HepG2 (cell line): ENCODE results near the gene R3HDM1. TPM values are rescaled to one million over a fixed set of nuclear protein-coding genes. Genes with fewer than 3 reads are reported as not detected.

Source experiments
- ATAC-seq: fragments of 200-7000 bp; cut with Tn5 transposase; 3 replicates; pipeline ENCODE4 v1.9.1; 2020; ENCODE audit warnings: mild to moderate bottlenecking, moderate library complexity
- BruUV-seq: library from RNA; stranded (reverse); fragments of 400-500 nt; replicated peaks from 2 replicates; lab custom pipeline; 2021; lab: Mats Ljungman, UMichigan
- CTCF ChIA-PET: fragments of 300-600 bp; formaldehyde crosslinking; extraction: SDS; loops from one replicate; lab custom pipeline; 2021; ENCODE audit warnings: low total read pairs, inconsistent platforms, low intra/inter-chr PET ratio; lab: Yijun Ruan, JAX
- POLR2A ChIA-PET: fragments of 350-600 bp; sonication (Branson Sonifier 250); formaldehyde crosslinking; loops from one replicate; lab custom pipeline; 2020; ENCODE audit warnings: antibody characterized with exemption, inconsistent platforms; lab: Yijun Ruan, JAX
- DNase-seq: peaks from one replicate; pipeline ENCODE4 v3.0.0-alpha.2; 2015; ENCODE audit warnings: low spot score
- FAIRE-seq: peaks from 3 replicates; lab custom pipeline; 2011; peaks lifted over from hg19 to GRCh38; lab: Jason Lieb, UNC
- H2AFZ ChIP-seq: one replicate; pipeline ENCODE4 v1.6.1; 2011; ENCODE audit warnings: low read length, inconsistent platforms
- H3K27ac ChIP-seq: fragments of 300-600 bp; 3 replicates; pipeline ENCODE4 v1.8.0; 2011; ENCODE audit warnings: mixed run types, mild to moderate bottlenecking, mixed read lengths, low read length, inconsistent platforms; ENCODE audit not compliant: insufficient read depth; ENCODE audit errors: extremely low read length
- H3K27me3 ChIP-seq, 2 experiments: fragments of 200-600 bp in 1 of 2; 2 replicates in 1 of 2; 3 replicates in 1 of 2; pipeline versions ENCODE4 v1.6.0 to v1.8.0; 2011; ENCODE audit warnings: low read length in 2 of 2, mild to moderate bottlenecking in 2 of 2, moderate library complexity in 2 of 2, inconsistent platforms in 1 of 2; ENCODE audit not compliant: insufficient read depth in 2 of 2, control insufficient read depth in 1 of 2
- H3K36me3 ChIP-seq, 2 experiments: fragments of 200-600 bp in 1 of 2; replicated peaks in 1 of 2; 2 replicates in 1 of 2; 3 replicates in 1 of 2; pipeline versions ENCODE4 v1.5.1 to v1.8.0; 2011; ENCODE audit warnings: low read length in 2 of 2, inconsistent platforms in 1 of 2; ENCODE audit not compliant: insufficient read depth in 2 of 2, control insufficient read depth in 1 of 2
- H3K4me1 ChIP-seq: 2 replicates; pipeline ENCODE4 v1.5.1; 2012; ENCODE audit warnings: low read length, inconsistent platforms; ENCODE audit not compliant: insufficient read depth
- H3K4me2 ChIP-seq: 2 replicates; pipeline ENCODE4 v1.6.0; 2011; ENCODE audit warnings: low read depth, low read length, inconsistent platforms
- H3K4me3 ChIP-seq, 3 experiments: fragments of 200-600 bp in 1 of 3; sonication (generic), shearing (Covaris generic) in 1 of 3; replicated peaks in 1 of 3; 2 replicates each; pipeline ENCODE4 v1.5.1; 2011 to 2016; ENCODE audit warnings: low read length in 3 of 3, inconsistent platforms in 2 of 3, low read depth in 2 of 3, mild to moderate bottlenecking in 2 of 3, control low read depth in 1 of 3, mixed read lengths in 1 of 3; ENCODE audit not compliant: insufficient read depth in 1 of 3
- H3K79me2 ChIP-seq: one replicate; pipeline ENCODE4 v1.6.1; 2011; ENCODE audit warnings: low read length, inconsistent platforms; ENCODE audit not compliant: insufficient read depth
- H3K9ac ChIP-seq: 2 replicates; pipeline ENCODE4 v1.6.0; 2011; ENCODE audit warnings: mild to moderate bottlenecking, low read depth, low read length, inconsistent platforms; ENCODE audit not compliant: insufficient read depth
- H3K9me3 ChIP-seq: 2 replicates; pipeline ENCODE4 v1.5.1; 2012; ENCODE audit warnings: mild to moderate bottlenecking, low read length
- H4K20me1 ChIP-seq: 2 replicates; pipeline ENCODE4 v1.6.0; 2011; ENCODE audit warnings: inconsistent platforms, mild to moderate bottlenecking, low read length, moderate library complexity; ENCODE audit not compliant: insufficient read depth
- ATM ChIP-seq: fragments of 450-650 bp; IDR thresholded peaks from 2 replicates; pipeline ENCODE4 v1.7.1; 2017; ENCODE audit warnings: mild to moderate bottlenecking, borderline replicate concordance
- CTCF ChIP-seq: sonication (generic); formaldehyde crosslinking; IDR thresholded peaks from 2 replicates; pipeline ENCODE4 v1.5.0; 2020; ENCODE audit warnings: mild to moderate bottlenecking, missing genetic modification reagents, moderate library complexity
- DMAP1 ChIP-seq: IDR thresholded peaks from 2 replicates; pipeline ENCODE4 v1.6.1; 2016
- NFYC ChIP-seq: IDR thresholded peaks from 2 replicates; pipeline ENCODE4 v1.6.1; 2016; ENCODE audit warnings: missing genetic modification reagents, missing compliant biosample characterization
- STAG1 ChIP-seq: sonication (generic); formaldehyde crosslinking; IDR thresholded peaks from 2 replicates; pipeline ENCODE4 v1.4.0; 2020; ENCODE audit warnings: missing genetic modification reagents
- ZNF709 ChIP-seq: sonication (generic); formaldehyde crosslinking; IDR thresholded peaks from 2 replicates; pipeline ENCODE4 v1.5.0; 2020; ENCODE audit warnings: mild to moderate bottlenecking, missing genetic modification reagents
- ZNF772 ChIP-seq: sonication (generic); formaldehyde crosslinking; IDR thresholded peaks from 2 replicates; pipeline ENCODE4 v1.5.0; 2020; ENCODE audit warnings: mild to moderate bottlenecking, missing genetic modification reagents
- WGBS: methylation state at CpG from one replicate; pipeline ENCODE4 v1.1.6; 2017; ENCODE audit warnings: low lambda C conversion rate; 5-methylcytosine and 5-hydroxymethylcytosine counted together
- in situ Hi-C: cut with HindIII; loops from 2 replicates; pipeline ENCODE4 v1.10.0; 2017; ENCODE audit warnings: low pct_unique_long_range_greater_than_20kb; ENCODE audit not compliant: extremely low pct_ligation_motif_present
- intact Hi-C: fragments of 100-400 bp; cut with micrococcal nuclease; formaldehyde crosslinking; loops from one replicate; pipeline ENCODE4 v1.10.0; 2022; ENCODE audit not compliant: unreplicated experiment
- polyA plus RNA-seq, 8 experiments: library from polyadenylated mRNA; depleted of rRNA in 3 of 8; stranded (reverse) in 7 of 8; unstranded in 1 of 8; fragments of >200 nt; fragmentation: Illumina TruSeq in 4 of 8; extraction: Trizol in 4 of 8; gene quantifications; 2 replicates each; pipeline versions ENCODE4 v1.2.1 to v1.2.3, GENCODE V29; 2011 to 2016; ENCODE audit warnings: low read depth in 4 of 8, missing spikeins in 1 of 8, mixed read lengths in 1 of 8; ENCODE audit not compliant: insufficient read depth in 1 of 8
- total RNA-seq, 5 experiments: library from RNA; depleted of rRNA; stranded (reverse); fragments of >200 nt; fragmentation: Illumina TruSeq; extraction: Trizol; gene quantifications; 2 replicates each; pipeline ENCODE4 v1.2.3, GENCODE V29; 2016; ENCODE audit warnings: low read depth in 1 of 5
- TF ChIP-seq, protein P1 (sequence below): sonication (generic); formaldehyde crosslinking; IDR thresholded peaks from 2 replicates; pipeline ENCODE4 v1.5.0; 2020; ENCODE audit warnings: missing genetic modification reagents

Gene R3HDM1
- total and polyA plus RNA-seq, 2 of the 13 experiments (the other 11 are each of a cell fraction or from before 2014, with no cell fraction given): 15.7 to 54.3 TPM

DNA sequence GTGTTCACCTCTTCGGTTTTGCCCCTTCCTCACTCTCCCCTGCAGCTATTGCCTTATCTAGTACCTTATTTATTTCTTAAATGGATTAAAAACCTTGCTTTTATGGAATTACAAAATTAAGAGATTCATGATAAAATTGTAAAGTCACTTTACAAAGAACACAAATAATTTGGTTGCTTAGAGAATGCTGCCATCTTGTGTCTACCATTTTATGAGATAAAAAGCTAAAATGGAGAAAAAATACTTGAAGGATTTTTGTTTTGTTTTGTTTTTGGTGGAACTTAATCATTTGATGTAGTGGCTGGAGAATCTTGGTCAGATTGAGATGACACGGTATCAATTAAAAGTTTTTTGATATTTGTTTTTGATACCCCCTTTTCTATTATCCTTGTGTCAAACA, 69.6 kb downstream of the R3HDM1 start:
- intact Hi-C loops (loop anchor here (1.0 to 5.0 kb wide), 2 partner anchors 128 to 599 kb away; no protein-coding TSS in a partner anchor), in situ Hi-C loops (no loop called here)
- BruUV-seq: no TSS peak
- Histone ChIP-seq H3K27me3 (no peaks in the 10 kb centered on the region), H3K4me1 (peaks cover 5% of the 10 kb centered on the region; the same call in 1 of the 2 replicates), H3K9me3 (no peaks in the 10 kb centered on the region), H2AFZ (no peak overlapping the region), H3K4me2 (no peak overlapping the region), H3K27ac (no peak overlapping the region), H4K20me1 (no peaks in the 10 kb centered on the region), H3K79me2 (peaks cover 3% of the 10 kb centered on the region), H3K4me3 (no peak overlapping the region), H3K9ac (no peak overlapping the region), H3K36me3 (peaks cover 7 to 27% of the 10 kb centered on the region in 2 experiments; a peak in 4 of 5 replicates)
- ChIA-PET POLR2A (no interaction called here), CTCF (interaction anchor here (1.7 to 2.0 kb wide), 2 partner anchors 128 to 597 kb away, joined by 8 read pairs; no protein-coding TSS in a partner anchor)
- FAIRE-seq: no peak
- no peak for TF ChIP-seq ZNF772 (CRISPR knock-in tag)
- TF ChIP-seq, protein P1, sequence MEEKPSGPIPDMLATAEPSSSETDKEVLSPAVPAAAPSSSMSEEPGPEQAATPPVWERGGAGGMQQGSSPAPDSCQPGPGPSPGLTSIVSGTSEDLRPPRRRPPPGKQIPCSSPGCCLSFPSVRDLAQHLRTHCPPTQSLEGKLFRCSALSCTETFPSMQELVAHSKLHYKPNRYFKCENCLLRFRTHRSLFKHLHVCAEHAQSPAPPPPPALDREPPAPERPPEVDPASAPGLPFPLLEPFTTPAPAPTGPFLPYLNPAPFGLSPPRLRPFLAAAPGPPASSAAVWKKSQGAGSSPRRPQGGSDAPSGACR (CRISPR knock-in tag): no peak
- no peak for TF ChIP-seq DMAP1
- TF ChIP-seq ATM: no peak
- no peak for TF ChIP-seq NFYC
- peak; percentile 16; the same call in 1 of the 2 replicates for TF ChIP-seq CTCF (CRISPR knock-in tag)
- peak; percentile 45 for TF ChIP-seq STAG1
- TF ChIP-seq ZNF709: no peak
- 97% methylated on average over 2 of the region's 2 CpGs for WGBS
- no peak for DNase-seq
- no peak for ATAC-seq
